Prostate gland (tissue), 2 donors: ENCODE data around the gene NEDD4L. TPM values are rescaled to one million over a fixed set of nuclear protein-coding genes. Genes with fewer than 3 reads are reported as not detected.

Experiments used
- DNase-seq: peaks from one replicate; pipeline ENCODE4 v3.0.0-alpha.2; 2019; ENCODE audit warnings: low spot score
- H3K27ac ChIP-seq, 2 donors: fragments of 200-600 bp; sonication (generic); 2 replicates each; pipeline ENCODE4 v1.5.1; 2017 to 2019
- H3K27me3 ChIP-seq: fragments of 200-600 bp; sonication (generic); replicated peaks from 2 replicates; pipeline ENCODE4 v1.5.1; 2019; ENCODE audit not compliant: insufficient read depth
- H3K36me3 ChIP-seq, 2 donors: fragments of 200-600 bp; sonication (generic); 1 replicate in 1 of 2; 2 replicates in 1 of 2; pipeline versions ENCODE4 v1.5.1 to v1.8.1; 2017 to 2019
- H3K4me1 ChIP-seq: fragments of 200-600 bp; sonication (generic); replicated peaks from 2 replicates; pipeline ENCODE4 v1.5.1; 2019
- H3K4me3 ChIP-seq, 2 donors: fragments of 200-600 bp; sonication (generic); 2 replicates each; pipeline ENCODE4 v1.5.1; 2017 to 2019
- H3K9me3 ChIP-seq: fragments of 200-600 bp; sonication (generic); 2 replicates; pipeline ENCODE4 v1.5.1; 2017
- POLR2A ChIP-seq: fragments of 450-650 bp; IDR thresholded peaks from one replicate; pipeline ENCODE4 v1.6.1; 2016; ENCODE audit warnings: antibody characterized with exemption, mild to moderate bottlenecking
- POLR2AphosphoS5 ChIP-seq: sonication (generic); formaldehyde crosslinking; IDR thresholded peaks from one replicate; pipeline ENCODE4 v1.6.1; 2017; ENCODE audit warnings: antibody characterized with exemption
- WGBS: methylation state at CpG from one replicate; pipeline ENCODE4 v1.1.5; 2018; 5-methylcytosine and 5-hydroxymethylcytosine counted together
- intact Hi-C: fragments of 100-400 bp; cut with DNase I; formaldehyde crosslinking; loops from one replicate; pipeline ENCODE4 v1.14.2; 2022
- total RNA-seq, 2 donors: library from RNA; depleted of rRNA; stranded (reverse); fragments of >200 nt; gene quantifications; one replicate each; pipeline ENCODE4 v1.1.0, GENCODE V29; 2016
- TF ChIP-seq, protein P1 (sequence below), 4 experiments: fragments of 200-600 bp in 2 of 4; fragments of 450-650 bp in 2 of 4; sonication (generic) in 2 of 4; IDR thresholded peaks; 1 replicate in 3 of 4; 2 replicates in 1 of 4; pipeline ENCODE4 v1.5.1; 2016 to 2019; ENCODE audit warnings: antibody characterized with exemption in 4 of 4, mild to moderate bottlenecking in 2 of 4, moderate library complexity in 2 of 4

The NEDD4L gene
- total RNA-seq, 2 donors from 2014 or later, result 280 to 420 TPM

DNA sequence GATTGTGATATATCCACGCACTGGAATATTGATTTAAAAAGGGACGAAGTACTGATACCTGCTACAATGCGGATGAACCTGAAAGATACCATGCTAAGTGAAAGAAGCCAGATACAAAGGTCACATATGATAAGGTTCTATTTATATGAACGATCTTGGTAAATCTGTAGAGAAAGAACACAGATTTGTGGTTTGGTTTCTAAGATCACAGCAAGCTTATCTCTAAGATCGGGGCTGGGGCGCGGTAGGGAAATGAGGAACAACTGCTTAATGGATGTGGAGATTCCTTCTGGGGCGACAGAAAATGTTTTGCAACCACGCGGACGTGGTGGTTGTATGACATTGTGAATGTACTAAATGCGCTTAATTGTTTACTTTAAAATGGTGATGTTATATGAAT lies 60.1 kb downstream of the NEDD4L start:
- no peak for DNase-seq
- TF ChIP-seq POLR2AphosphoS5, result no peak
- TF ChIP-seq, protein P1, sequence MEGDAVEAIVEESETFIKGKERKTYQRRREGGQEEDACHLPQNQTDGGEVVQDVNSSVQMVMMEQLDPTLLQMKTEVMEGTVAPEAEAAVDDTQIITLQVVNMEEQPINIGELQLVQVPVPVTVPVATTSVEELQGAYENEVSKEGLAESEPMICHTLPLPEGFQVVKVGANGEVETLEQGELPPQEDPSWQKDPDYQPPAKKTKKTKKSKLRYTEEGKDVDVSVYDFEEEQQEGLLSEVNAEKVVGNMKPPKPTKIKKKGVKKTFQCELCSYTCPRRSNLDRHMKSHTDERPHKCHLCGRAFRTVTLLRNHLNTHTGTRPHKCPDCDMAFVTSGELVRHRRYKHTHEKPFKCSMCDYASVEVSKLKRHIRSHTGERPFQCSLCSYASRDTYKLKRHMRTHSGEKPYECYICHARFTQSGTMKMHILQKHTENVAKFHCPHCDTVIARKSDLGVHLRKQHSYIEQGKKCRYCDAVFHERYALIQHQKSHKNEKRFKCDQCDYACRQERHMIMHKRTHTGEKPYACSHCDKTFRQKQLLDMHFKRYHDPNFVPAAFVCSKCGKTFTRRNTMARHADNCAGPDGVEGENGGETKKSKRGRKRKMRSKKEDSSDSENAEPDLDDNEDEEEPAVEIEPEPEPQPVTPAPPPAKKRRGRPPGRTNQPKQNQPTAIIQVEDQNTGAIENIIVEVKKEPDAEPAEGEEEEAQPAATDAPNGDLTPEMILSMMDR (IDR thresholded peaks at IDR 0.05), result no peak
- no peak for TF ChIP-seq POLR2A
- Histone ChIP-seq H3K27me3 (no peaks in the 10 kb centered on the region), H3K4me3 (no peak overlapping the region), H3K9me3 (no peaks in the 10 kb centered on the region), H3K27ac (no peak overlapping the region), H3K36me3 (no peaks in the 10 kb centered on the region), H3K4me1 (no peaks in the 10 kb centered on the region)
- intact Hi-C loops, result no loop called here
- WGBS, result 77% methylated on average over 12 of the region's 12 CpGs

DNA sequence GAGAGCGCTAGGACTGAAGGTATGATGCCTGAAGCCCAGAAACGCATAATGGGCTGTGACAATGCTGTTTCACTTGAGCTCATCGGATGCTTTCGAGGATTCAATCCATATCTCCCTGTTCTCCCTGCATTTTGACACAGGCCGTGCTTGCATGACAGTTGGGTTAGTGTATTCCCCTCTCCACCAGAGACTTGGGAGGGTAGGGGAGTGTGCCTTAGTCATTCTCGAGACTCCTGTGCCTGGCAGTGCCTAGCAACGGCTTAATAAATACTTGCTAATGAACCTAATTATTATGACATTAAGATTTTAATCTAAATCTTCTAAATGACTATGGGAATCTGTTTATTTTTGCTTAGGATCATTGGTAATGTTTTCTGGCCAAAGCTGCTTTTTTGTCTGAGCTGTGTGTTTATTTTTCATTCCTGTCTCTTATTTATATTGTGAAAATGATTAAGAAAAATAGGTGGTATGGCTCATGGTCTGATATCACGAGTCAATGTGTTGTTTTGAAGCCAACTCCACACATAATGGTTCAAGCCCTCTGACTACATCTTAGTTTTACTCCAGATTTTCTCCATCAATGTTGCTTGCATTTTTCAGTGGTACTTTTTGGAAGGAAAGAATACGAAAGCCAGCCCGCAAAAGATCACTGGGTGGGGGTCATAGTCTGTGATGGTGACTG lies 61.3 kb downstream of the NEDD4L start:
- intact Hi-C loops, result no loop called here
- Histone ChIP-seq H3K27ac (no peak overlapping the region), H3K4me1 (no peaks in the 10 kb centered on the region), H3K36me3 (no peaks in the 10 kb centered on the region), H3K4me3 (no peak overlapping the region), H3K27me3 (no peaks in the 10 kb centered on the region), H3K9me3 (no peaks in the 10 kb centered on the region)
- DNase-seq, result no peak
- TF ChIP-seq POLR2AphosphoS5, result no peak
- TF ChIP-seq POLR2A, result no peak
- TF ChIP-seq, protein P1 (IDR thresholded peaks at IDR 0.05), result no peak
- 77% methylated on average over 10 of the region's 10 CpGs for WGBS

DNA sequence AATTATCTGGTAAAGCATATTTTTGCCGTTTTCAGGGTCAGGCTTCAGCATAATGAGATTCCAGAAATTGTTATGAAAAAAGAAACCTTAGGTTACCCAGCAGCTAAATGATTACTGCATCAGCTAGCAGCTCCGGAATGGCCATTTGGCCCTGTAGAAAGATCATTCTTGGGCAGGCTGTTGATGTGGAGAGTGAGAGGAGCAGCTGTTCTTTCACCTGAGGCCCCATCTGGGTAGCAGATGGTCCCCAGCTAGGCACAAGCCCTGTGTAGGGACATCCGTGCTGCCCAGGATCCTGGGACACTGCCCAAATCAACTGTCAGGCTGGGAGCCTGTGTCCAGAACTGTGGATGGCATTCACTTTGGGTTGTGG lies 61.8 kb downstream of the NEDD4L start:
- no peaks in the 10 kb centered on the region for H3K27me3 ChIP-seq
- WGBS, result 42% methylated on average over 3 of the region's 3 CpGs
- TF ChIP-seq POLR2A, result no peak
- TF ChIP-seq, protein P1 (IDR thresholded peaks at IDR 0.05), result no peak
- H3K36me3 ChIP-seq, result no peaks in the 10 kb centered on the region
- intact Hi-C loops, result no loop called here
- H3K4me1 ChIP-seq, result no peaks in the 10 kb centered on the region
- H3K9me3 ChIP-seq, result no peaks in the 10 kb centered on the region
- H3K27ac ChIP-seq, result no peak overlapping the region
- no peak for DNase-seq
- H3K4me3 ChIP-seq, result no peak overlapping the region

DNA sequence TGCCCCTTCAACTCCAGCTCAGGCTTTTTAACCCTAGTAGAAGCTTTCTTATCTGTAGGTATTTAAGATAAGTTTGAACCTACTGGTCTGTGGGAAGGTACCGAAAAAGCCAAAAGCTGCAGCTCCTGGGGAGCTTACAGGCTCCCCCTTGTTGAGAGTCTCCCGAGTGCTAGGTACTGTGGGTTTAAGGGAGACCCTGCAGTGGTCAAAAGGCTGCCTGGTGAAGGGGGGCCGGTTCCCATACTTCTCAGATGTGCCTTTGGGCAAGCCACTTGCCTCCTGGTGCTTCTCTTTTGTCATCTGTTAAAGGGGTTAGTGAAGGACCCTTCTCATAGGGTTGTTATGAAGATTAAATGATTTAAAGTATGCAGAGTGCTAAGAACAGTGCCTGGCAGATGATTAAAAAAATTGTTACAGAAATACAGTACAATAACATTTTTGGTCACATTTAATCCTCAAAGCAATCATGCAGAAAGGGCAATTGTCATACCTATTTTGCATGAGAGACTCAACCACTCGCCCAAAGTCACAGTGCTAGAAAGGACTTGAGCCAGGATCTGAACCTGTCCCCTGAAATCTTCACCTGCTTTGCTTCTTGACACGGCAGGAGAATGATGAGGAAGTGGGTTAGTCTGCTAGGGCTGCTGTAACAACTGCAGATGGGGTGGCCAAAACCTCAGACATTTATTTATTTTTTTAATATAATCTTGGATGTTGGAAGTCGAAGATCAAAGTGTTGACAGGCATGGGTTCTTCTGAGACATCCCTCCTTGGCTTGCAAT lies 62.5 kb downstream of the NEDD4L start:
- no peaks in the 10 kb centered on the region for H3K36me3 ChIP-seq
- intact Hi-C loops, result no loop called here
- DNase-seq, result no peak
- no peak overlapping the region for H3K27ac ChIP-seq
- H3K4me1 ChIP-seq, result no peaks in the 10 kb centered on the region
- WGBS, result 86% methylated on average over 6 of the region's 6 CpGs
- H3K27me3 ChIP-seq, result no peaks in the 10 kb centered on the region
- H3K9me3 ChIP-seq, result no peaks in the 10 kb centered on the region
- TF ChIP-seq, protein P1 (IDR thresholded peaks at IDR 0.05), result no peak
- no peak for TF ChIP-seq POLR2A
- no peak for TF ChIP-seq POLR2AphosphoS5
- H3K4me3 ChIP-seq, result no peak overlapping the region

DNA sequence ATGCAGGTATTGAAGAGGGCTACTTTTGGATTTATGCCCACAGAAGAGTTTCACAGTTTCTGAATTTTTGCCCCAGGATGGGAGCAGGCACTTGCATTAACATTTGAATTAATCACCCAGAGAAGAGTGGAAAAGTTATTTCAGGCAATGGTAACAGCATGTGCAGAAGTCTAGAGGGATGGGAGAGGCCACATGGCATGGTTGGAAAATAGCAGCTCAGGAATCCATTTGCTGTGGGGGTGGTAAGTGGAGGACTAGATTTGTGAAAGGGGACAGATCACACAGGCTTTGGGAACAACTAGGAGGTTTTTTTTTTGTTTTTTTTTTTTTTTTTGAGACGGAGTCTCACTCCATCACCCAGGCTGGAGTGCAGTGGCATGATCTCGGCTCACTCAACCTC lies 65.2 kb downstream of the NEDD4L start:
- Histone ChIP-seq H3K27ac (no peak overlapping the region), H3K36me3 (no peaks in the 10 kb centered on the region), H3K9me3 (no peaks in the 10 kb centered on the region), H3K4me3 (no peak overlapping the region), H3K27me3 (no peaks in the 10 kb centered on the region), H3K4me1 (no peaks in the 10 kb centered on the region)
- WGBS, result 89% methylated on average over 2 of the region's 2 CpGs
- TF ChIP-seq, protein P1 (IDR thresholded peaks at IDR 0.05), result no peak
- no peak for TF ChIP-seq POLR2A
- no peak for TF ChIP-seq POLR2AphosphoS5
- DNase-seq, result no peak
- intact Hi-C loops, result no loop called here
